ENCODE data around the gene PLPP4.

The PLPP4 gene

GRCh38 chr10:120456143-120456625, 843 bp upstream of the PLPP4 start:
- no peak for DNase-seq (ENCODE audit: low spot score)

- DNase-seq (ENCODE audit: low spot score), result no peak
Observed at GRCh38 chr10:120457431-120458172, 575 bp downstream of the PLPP4 start.

- no peak for DNase-seq (ENCODE audit: low spot score)
Observed at GRCh38 chr10:120458432-120458831, 1.4 kb downstream of the PLPP4 start.

- no peak for DNase-seq (ENCODE audit: low spot score)
Observed at GRCh38 chr10:120459185-120459584, 2.2 kb downstream of the PLPP4 start.

- no peak for DNase-seq (ENCODE audit: low spot score)
Observed at GRCh38 chr10:120460186-120460585, 3.2 kb downstream of the PLPP4 start.

- no peak for DNase-seq (ENCODE audit: low spot score)
Observed at GRCh38 chr10:120460776-120461175, 3.7 kb downstream of the PLPP4 start.

- no peak for DNase-seq (ENCODE audit: low spot score)
Observed at GRCh38 chr10:120462018-120462682, 5.1 kb downstream of the PLPP4 start.

GRCh38 chr10:120465138-120465537, 8.1 kb downstream of the PLPP4 start:
- DNase-seq (ENCODE audit: low spot score), result no peak

GRCh38 chr10:120466006-120466405, 9.0 kb downstream of the PLPP4 start:
- DNase-seq (ENCODE audit: low spot score), result no peak

GRCh38 chr10:120473593-120473992, 16.6 kb downstream of the PLPP4 start:
- DNase-seq (ENCODE audit: low spot score), result no peak

- DNase-seq (ENCODE audit: low spot score), result no peak
Observed at GRCh38 chr10:120474956-120475355, 17.9 kb downstream of the PLPP4 start.

GRCh38 chr10:120475844-120476791, 19.1 kb downstream of the PLPP4 start:
- DNase-seq (ENCODE audit: low spot score), result no peak

- no peak for DNase-seq (ENCODE audit: low spot score)
Observed at GRCh38 chr10:120477021-120477742, 20.2 kb downstream of the PLPP4 start.

- no peak for DNase-seq (ENCODE audit: low spot score)
Observed at GRCh38 chr10:120477743-120478141, 20.7 kb downstream of the PLPP4 start.

GRCh38 chr10:120478386-120478785, 21.4 kb downstream of the PLPP4 start:
- DNase-seq (ENCODE audit: low spot score), result no peak

- DNase-seq (ENCODE audit: low spot score), result no peak
Observed at GRCh38 chr10:120479506-120479905, 22.5 kb downstream of the PLPP4 start.

- DNase-seq (ENCODE audit: low spot score), result no peak
Observed at GRCh38 chr10:120480065-120480600, 23.1 kb downstream of the PLPP4 start.

- no peak for DNase-seq (ENCODE audit: low spot score)
Observed at GRCh38 chr10:120480848-120481247, 23.8 kb downstream of the PLPP4 start.

- no peak for DNase-seq (ENCODE audit: low spot score)
Observed at GRCh38 chr10:120483006-120483405, 26.0 kb downstream of the PLPP4 start.

- DNase-seq (ENCODE audit: low spot score), result no peak
Observed at GRCh38 chr10:120483651-120484301, 26.7 kb downstream of the PLPP4 start.

GRCh38 chr10:120485946-120486345, 28.9 kb downstream of the PLPP4 start:
- no peak for DNase-seq (ENCODE audit: low spot score)

All from HuH-7 (cell line).